ENCODE results near the gene ZGLP1. TPM values are rescaled to one million over a fixed set of nuclear protein-coding genes. Genes with fewer than 3 reads are reported as not detected.

The ZGLP1 gene
- total RNA-seq, 2 experiments from 2014 or later = 5.7 to 8.8 TPM

DNA sequence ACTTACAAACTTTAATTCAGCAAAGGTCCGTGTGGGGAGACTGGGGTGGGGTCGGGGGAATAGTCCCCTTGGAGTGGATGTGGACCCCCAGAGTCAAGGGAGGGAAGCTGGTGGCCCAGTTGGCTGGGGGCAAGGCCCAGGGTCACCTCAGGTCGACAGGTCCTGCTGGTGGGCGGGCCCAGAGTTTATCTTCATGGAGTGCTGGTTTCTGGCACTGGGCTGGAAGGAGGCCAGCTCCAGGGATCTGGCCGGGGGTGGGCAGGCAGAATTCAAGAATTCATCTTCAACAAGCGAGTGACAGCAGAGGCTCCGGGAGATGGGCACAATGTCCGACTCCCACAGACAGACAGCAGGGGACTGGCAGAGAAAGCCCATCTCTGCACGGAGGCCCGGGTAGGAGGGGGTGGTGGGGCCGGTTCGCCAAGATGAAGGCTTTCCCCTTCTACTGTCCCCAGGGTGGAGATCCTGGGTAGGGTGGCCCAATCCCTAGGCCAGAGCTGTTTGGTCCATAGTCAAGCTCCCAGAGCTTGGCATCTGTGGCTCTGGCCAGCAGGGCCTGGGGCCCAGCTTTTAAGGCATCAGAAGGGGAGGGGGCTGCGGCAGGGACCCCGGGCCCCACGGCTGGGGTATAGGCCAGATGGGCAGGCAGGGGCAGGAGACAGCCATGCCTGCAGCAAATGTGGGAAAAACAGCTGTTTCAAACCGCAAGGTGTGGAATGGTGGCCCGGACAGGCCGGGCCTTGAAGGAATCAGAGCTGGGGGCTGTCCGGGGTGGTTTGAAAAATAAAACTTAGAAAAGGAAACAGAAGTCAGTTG lies 6.8 kb upstream of the ZGLP1 start:
- Histone ChIP-seq H3K79me2 (ENCODE audit: insufficient read depth, low read depth, low read length) (no peaks in the 10 kb centered on the region), H3K27ac (ENCODE audit: low read depth, low read length, poor library complexity, severe bottlenecking) (no peak overlapping the region), H3K9me3 (ENCODE audit: low read length) (no peaks in the 10 kb centered on the region), H3K36me3 (ENCODE audit: insufficient read depth, low read length) (peaks cover 67% of the 10 kb centered on the region), H3K4me2 (ENCODE audit: low read length) (peak overlapping the region; percentile 96), H2AFZ (ENCODE audit: low read length) (no peak overlapping the region), H3K9me2 (ENCODE audit: insufficient read depth, low read length) (no peaks in the 10 kb centered on the region), H4K20me1 (ENCODE audit: insufficient read depth, low read length) (no peaks in the 10 kb centered on the region), H3K4me3 (ENCODE audit: low read depth, low read length, poor library complexity, severe bottlenecking) (peak overlapping the region; percentile 82), H3K4me1 (ENCODE audit: insufficient read depth, low read length, poor library complexity, severe bottlenecking) (peaks cover 13% of the 10 kb centered on the region)
- BruUV-seq (replicated peaks) = TSS peak; percentile 86
- ChIA-PET POLR2A (no interaction called here), CTCF (ENCODE audit: unreplicated experiment) (no interaction called here)
- no peak for DNase-seq (ENCODE audit: low spot score)
- intact Hi-C loops (cut with micrococcal nuclease; ENCODE audit: unreplicated experiment) = no loop called here
- TF ChIP-seq, protein P1, sequence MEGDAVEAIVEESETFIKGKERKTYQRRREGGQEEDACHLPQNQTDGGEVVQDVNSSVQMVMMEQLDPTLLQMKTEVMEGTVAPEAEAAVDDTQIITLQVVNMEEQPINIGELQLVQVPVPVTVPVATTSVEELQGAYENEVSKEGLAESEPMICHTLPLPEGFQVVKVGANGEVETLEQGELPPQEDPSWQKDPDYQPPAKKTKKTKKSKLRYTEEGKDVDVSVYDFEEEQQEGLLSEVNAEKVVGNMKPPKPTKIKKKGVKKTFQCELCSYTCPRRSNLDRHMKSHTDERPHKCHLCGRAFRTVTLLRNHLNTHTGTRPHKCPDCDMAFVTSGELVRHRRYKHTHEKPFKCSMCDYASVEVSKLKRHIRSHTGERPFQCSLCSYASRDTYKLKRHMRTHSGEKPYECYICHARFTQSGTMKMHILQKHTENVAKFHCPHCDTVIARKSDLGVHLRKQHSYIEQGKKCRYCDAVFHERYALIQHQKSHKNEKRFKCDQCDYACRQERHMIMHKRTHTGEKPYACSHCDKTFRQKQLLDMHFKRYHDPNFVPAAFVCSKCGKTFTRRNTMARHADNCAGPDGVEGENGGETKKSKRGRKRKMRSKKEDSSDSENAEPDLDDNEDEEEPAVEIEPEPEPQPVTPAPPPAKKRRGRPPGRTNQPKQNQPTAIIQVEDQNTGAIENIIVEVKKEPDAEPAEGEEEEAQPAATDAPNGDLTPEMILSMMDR (conservative IDR thresholded peaks at IDR 0.05; ENCODE audit: low read length) = no peak
- TF ChIP-seq EZH2phosphoT487 (IDR thresholded peaks at IDR 0.05; ENCODE audit: borderline replicate concordance, low read depth, low read length) = no peak

DNA sequence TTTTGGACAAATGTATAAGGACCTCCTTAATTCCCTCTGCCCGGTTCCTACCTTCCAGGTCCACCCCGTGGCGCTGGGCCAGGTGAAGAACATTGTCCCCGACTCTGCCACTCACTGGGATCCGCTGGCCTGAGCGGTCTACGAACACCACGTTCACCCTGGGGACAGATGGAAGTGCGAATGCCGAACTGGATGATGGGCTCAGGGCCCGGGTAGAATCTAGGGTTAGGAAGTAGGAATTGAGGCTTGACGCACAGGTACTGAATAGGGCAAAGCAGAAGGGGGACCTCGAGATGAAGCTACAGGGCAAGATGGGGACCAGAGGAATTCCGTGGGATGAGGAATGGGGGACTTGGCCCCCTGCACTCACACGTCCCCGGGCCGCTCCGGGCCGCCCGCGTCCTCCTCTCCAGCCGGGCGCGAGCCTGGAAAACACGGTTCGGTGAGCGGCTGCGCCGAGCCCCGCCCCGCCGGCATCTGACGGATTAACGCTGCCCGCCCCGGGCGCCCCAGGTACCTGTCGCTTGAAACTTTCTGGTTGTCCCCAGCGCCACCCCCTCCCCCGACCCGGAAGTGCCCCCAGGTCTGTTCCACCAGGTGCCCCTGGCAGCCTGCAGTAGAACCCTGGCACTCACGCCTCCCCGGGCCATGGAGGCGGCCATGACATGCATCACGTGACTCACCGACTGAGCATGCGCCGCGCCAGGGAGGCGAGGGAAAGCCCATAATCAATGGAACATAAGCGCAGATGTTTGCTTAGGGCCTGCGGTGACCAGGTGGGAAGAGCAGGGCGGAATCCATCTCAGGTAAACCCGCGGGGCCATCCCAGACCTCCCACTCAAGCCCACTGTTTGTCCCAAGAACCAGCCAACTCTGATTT lies 6.0 kb upstream of the ZGLP1 start, which contains the start of gene FDX2:
FDX2 (minus strand) TSS at position 681 of the 880 bp plus-strand sequence; CDS start at position 662, 19 bp downstream.
- Histone ChIP-seq H3K4me3 (ENCODE audit: low read depth, low read length, poor library complexity, severe bottlenecking) (peak within 1 kb of the TSS; percentile 82), H3K79me2 (ENCODE audit: insufficient read depth, low read depth, low read length) (no peaks in the 10 kb centered on the region), H2AFZ (ENCODE audit: low read length) (peak within 1 kb of the TSS; percentile 65), H3K27ac (ENCODE audit: low read depth, low read length, poor library complexity, severe bottlenecking) (peak within 1 kb of the TSS; percentile 2), H3K9me2 (ENCODE audit: insufficient read depth, low read length) (no peaks in the 10 kb centered on the region), H3K4me1 (ENCODE audit: insufficient read depth, low read length, poor library complexity, severe bottlenecking) (peaks cover 13% of the 10 kb centered on the region), H3K9me3 (ENCODE audit: low read length) (no peaks in the 10 kb centered on the region), H4K20me1 (ENCODE audit: insufficient read depth, low read length) (no peaks in the 10 kb centered on the region), H3K36me3 (ENCODE audit: insufficient read depth, low read length) (peaks cover 62% of the 10 kb centered on the region), H3K4me2 (ENCODE audit: low read length) (peak within 1 kb of the TSS; percentile 96)
- DNase-seq (ENCODE audit: low spot score) = peak; percentile 86
- BruUV-seq (replicated peaks) = no TSS peak
- ChIA-PET POLR2A (interaction anchor here (0.5 to 0.7 kb wide), 4 partner anchors 18 to 59 kb away, joined by 3 to 5 read pairs (median 4); partner anchors contain the start of gene RAVER1), CTCF (ENCODE audit: unreplicated experiment) (no interaction called here)
- TF ChIP-seq, protein P1 (conservative IDR thresholded peaks at IDR 0.05; ENCODE audit: low read length) = no peak
- TF ChIP-seq EZH2phosphoT487 (IDR thresholded peaks at IDR 0.05; ENCODE audit: borderline replicate concordance, low read depth, low read length) = no peak
- intact Hi-C loops (cut with micrococcal nuclease; ENCODE audit: unreplicated experiment) = no loop called here

Data from OCI-LY7 (cell line).